Measurements from ENCODE around the gene DAGLB.

DNA sequence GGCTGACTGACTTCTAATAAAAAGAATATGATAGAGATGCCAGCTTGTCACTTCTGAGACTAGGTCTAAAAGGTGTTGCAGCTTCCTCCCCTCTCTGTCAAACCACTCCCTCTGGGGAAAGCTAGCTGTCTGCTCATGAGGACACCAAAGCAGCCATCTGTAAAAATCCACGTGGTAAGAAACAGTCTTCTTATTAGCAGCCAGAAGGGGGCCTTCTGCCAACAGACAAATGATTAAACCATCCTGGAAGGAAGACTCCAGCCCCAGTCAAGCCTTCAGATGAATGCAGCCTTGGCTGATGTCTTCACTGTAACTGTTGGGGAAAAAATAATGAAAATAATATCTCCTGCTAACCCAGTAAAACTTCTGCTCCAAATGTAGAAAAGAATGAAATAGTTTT lies 41.9 kb upstream of the DAGLB start:
- TF ChIP-seq CTCF (IDR thresholded peaks at IDR 0.05 in 8 of 11, conservative IDR thresholded peaks at IDR 0.05 in 3 of 11) (no peak), POLR2A (IDR thresholded peaks at IDR 0.05) (no peak)
